RWPE2 (cell line): Measurements from ENCODE around the gene DMD.

Experiments used
- ATAC-seq: fragments of 200-7000 bp; cut with Tn5 transposase; 3 replicates; pipeline ENCODE4 v1.9.1; 2021; ENCODE audit warnings: low read depth
- DNase-seq: peaks from one replicate; pipeline ENCODE4 v3.0.0-alpha.2; 2020; ENCODE audit warnings: low spot score
- H3K27ac ChIP-seq: fragments of 450-650 bp; 2 replicates; pipeline ENCODE4 v1.5.1; 2017; ENCODE audit warnings: mild to moderate bottlenecking; ENCODE audit not compliant: poor library complexity, severe bottlenecking
- H3K27me3 ChIP-seq: fragments of 250-450 bp; sonication (Bioruptor Pico); 2 replicates; pipeline ENCODE4 v1.5.1; 2021; ENCODE audit warnings: mild to moderate bottlenecking, moderate library complexity; ENCODE audit not compliant: insufficient read depth, poor library complexity, severe bottlenecking
- H3K36me3 ChIP-seq: fragments of 250-450 bp; sonication (Bioruptor Pico); 2 replicates; pipeline ENCODE4 v1.5.1; 2020; ENCODE audit warnings: low read depth, mild to moderate bottlenecking, moderate library complexity
- H3K4me1 ChIP-seq: fragments of 250-450 bp; sonication (Bioruptor Pico); 2 replicates; pipeline ENCODE4 v1.5.1; 2021; ENCODE audit warnings: mild to moderate bottlenecking, moderate library complexity; ENCODE audit not compliant: insufficient read depth, poor library complexity, severe bottlenecking
- H3K4me3 ChIP-seq: fragments of 250-450 bp; sonication (Bioruptor Pico); 2 replicates; pipeline ENCODE4 v1.5.1; 2021; ENCODE audit warnings: mild to moderate bottlenecking, moderate library complexity; ENCODE audit not compliant: severe bottlenecking
- H3K9me3 ChIP-seq: fragments of 250-450 bp; sonication (Bioruptor Pico); 2 replicates; pipeline ENCODE4 v1.5.1; 2021; ENCODE audit warnings: mild to moderate bottlenecking, moderate library complexity; ENCODE audit not compliant: severe bottlenecking
- CTCF ChIP-seq: fragments of 450-650 bp; IDR thresholded peaks from one replicate; pipeline ENCODE4 v1.5.1; 2017; ENCODE audit warnings: mild to moderate bottlenecking, moderate library complexity; ENCODE audit not compliant: poor library complexity, severe bottlenecking

DMD gene

GRCh38 chrX:31808357-31808756, 1403.0 kb downstream of the DMD start:
- H3K9me3 ChIP-seq: no peaks in the 10 kb centered on the region
- DNase-seq: no peak
- no peak overlapping the region for H3K4me3 ChIP-seq
- H3K36me3 ChIP-seq: no peaks in the 10 kb centered on the region
- ATAC-seq: no peak
- no peaks in the 10 kb centered on the region for H3K27me3 ChIP-seq
- no peak for TF ChIP-seq CTCF
- H3K27ac ChIP-seq: no peak overlapping the region
- H3K4me1 ChIP-seq: no peaks in the 10 kb centered on the region

- no peak for TF ChIP-seq CTCF
- no peaks in the 10 kb centered on the region for H3K36me3 ChIP-seq
- ATAC-seq (no peak), DNase-seq (no peak)
- no peaks in the 10 kb centered on the region for H3K27me3 ChIP-seq
- H3K27ac ChIP-seq: no peak overlapping the region
- no peaks in the 10 kb centered on the region for H3K4me1 ChIP-seq
- no peaks in the 10 kb centered on the region for H3K9me3 ChIP-seq
- no peak overlapping the region for H3K4me3 ChIP-seq
Observed at GRCh38 chrX:31807165-31807564, 1404.2 kb downstream of the DMD start.

GRCh38 chrX:31805781-31806180, 1405.6 kb downstream of the DMD start:
- DNase-seq (no peak), ATAC-seq (no peak)
- TF ChIP-seq CTCF: no peak
- no peaks in the 10 kb centered on the region for H3K9me3 ChIP-seq
- H3K27me3 ChIP-seq: no peaks in the 10 kb centered on the region
- no peak overlapping the region for H3K27ac ChIP-seq
- no peaks in the 10 kb centered on the region for H3K4me1 ChIP-seq
- no peak overlapping the region for H3K4me3 ChIP-seq
- H3K36me3 ChIP-seq: no peaks in the 10 kb centered on the region

GRCh38 chrX:31800219-31800618, 1411.1 kb downstream of the DMD start:
- no peak overlapping the region for H3K4me3 ChIP-seq
- no peak for ATAC-seq

GRCh38 chrX:31796624-31797023, 1414.7 kb downstream of the DMD start:
- ATAC-seq (no peak), DNase-seq (no peak)
- H3K9me3 ChIP-seq: no peaks in the 10 kb centered on the region
- no peaks in the 10 kb centered on the region for H3K4me1 ChIP-seq
- H3K27me3 ChIP-seq: no peaks in the 10 kb centered on the region
- H3K27ac ChIP-seq: no peak overlapping the region
- H3K4me3 ChIP-seq: no peak overlapping the region
- H3K36me3 ChIP-seq: no peaks in the 10 kb centered on the region
- no peak for TF ChIP-seq CTCF

More at GRCh38 chrX:31800219-31800618, 1411.1 kb downstream of the DMD start:
- Histone ChIP-seq H3K9me3 (no peaks in the 10 kb centered on the region), H3K27me3 (no peaks in the 10 kb centered on the region), H3K4me1 (no peaks in the 10 kb centered on the region), H3K27ac (no peak overlapping the region), H3K36me3 (no peaks in the 10 kb centered on the region)
- TF ChIP-seq CTCF: no peak
- DNase-seq: no peak
